A673 (cell line): Measurements from ENCODE around the gene SLC25A39.

ENCODE experiments used
- EZH2 ChIP-seq: fragments of 200-600 bp; sonication (generic); IDR thresholded peaks from 2 replicates; pipeline ENCODE4 v1.6.1; 2017; ENCODE audit warnings: borderline replicate concordance, low read depth, mild to moderate bottlenecking, mixed read lengths, antibody characterized with exemption, low read length; ENCODE audit not compliant: poor library complexity, severe bottlenecking
- TF ChIP-seq, protein P1 (sequence below): fragments of 300-800, 200-600 bp; sonication (generic); conservative IDR thresholded peaks from 2 replicates; pipeline ENCODE4 v1.5.1; 2017; ENCODE audit warnings: low read depth, mild to moderate bottlenecking, antibody characterized with exemption, low read length, moderate library complexity, mixed read lengths

DNA sequence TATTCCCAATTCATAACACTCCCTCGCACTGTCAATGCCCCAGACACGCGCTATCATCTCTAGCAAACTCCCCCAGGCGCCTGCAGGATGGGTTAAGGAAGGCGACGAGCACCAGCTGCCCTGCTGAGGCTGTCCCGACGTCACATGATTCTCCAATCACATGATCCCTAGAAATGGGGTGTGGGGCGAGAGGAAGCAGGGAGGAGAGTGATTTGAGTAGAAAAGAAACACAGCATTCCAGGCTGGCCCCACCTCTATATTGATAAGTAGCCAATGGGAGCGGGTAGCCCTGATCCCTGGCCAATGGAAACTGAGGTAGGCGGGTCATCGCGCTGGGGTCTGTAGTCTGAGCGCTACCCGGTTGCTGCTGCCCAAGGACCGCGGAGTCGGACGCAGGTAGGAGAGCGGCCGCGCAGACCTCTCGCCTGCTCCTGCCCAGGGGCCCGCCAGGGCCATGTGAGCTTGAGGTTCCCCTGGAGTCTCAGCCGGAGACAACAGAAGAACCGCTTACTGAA, 20.4 kb upstream of the SLC25A39 start, which contains the start of gene GRN:
- TF ChIP-seq, protein P1, sequence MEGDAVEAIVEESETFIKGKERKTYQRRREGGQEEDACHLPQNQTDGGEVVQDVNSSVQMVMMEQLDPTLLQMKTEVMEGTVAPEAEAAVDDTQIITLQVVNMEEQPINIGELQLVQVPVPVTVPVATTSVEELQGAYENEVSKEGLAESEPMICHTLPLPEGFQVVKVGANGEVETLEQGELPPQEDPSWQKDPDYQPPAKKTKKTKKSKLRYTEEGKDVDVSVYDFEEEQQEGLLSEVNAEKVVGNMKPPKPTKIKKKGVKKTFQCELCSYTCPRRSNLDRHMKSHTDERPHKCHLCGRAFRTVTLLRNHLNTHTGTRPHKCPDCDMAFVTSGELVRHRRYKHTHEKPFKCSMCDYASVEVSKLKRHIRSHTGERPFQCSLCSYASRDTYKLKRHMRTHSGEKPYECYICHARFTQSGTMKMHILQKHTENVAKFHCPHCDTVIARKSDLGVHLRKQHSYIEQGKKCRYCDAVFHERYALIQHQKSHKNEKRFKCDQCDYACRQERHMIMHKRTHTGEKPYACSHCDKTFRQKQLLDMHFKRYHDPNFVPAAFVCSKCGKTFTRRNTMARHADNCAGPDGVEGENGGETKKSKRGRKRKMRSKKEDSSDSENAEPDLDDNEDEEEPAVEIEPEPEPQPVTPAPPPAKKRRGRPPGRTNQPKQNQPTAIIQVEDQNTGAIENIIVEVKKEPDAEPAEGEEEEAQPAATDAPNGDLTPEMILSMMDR = no peak
- no peak for TF ChIP-seq EZH2
